Lower leg skin (tissue), 4 donors: ENCODE measurements around the gene TIMP4. TPM values are rescaled to one million over a fixed set of nuclear protein-coding genes. Genes with fewer than 3 reads are reported as not detected.

Experiments
- DNase-seq, 2 donors: peaks; one replicate each; pipeline ENCODE4 v3.0.0-alpha.2; 2019; ENCODE audit warnings: low spot score in 2 of 2
- H3K4me3 ChIP-seq: fragments of 200-600 bp; sonication (generic); 2 replicates; pipeline ENCODE4 v1.5.1; 2017; ENCODE audit warnings: mild to moderate bottlenecking, low read depth; ENCODE audit not compliant: poor library complexity, severe bottlenecking
- CTCF ChIP-seq, 3 donors: fragments of 450-650 bp; IDR thresholded peaks; one replicate each; pipeline ENCODE4 v1.5.1; 2016; ENCODE audit warnings: antibody characterized with exemption in 3 of 3, mild to moderate bottlenecking in 3 of 3, moderate library complexity in 2 of 3
- POLR2A ChIP-seq, 2 donors: fragments of 450-650 bp; IDR thresholded peaks; one replicate each; pipeline ENCODE4 v1.6.1; 2016 to 2017; ENCODE audit warnings: antibody characterized with exemption in 2 of 2, mild to moderate bottlenecking in 1 of 2, moderate library complexity in 1 of 2
- WGBS, 2 donors: methylation state at CpG; one replicate each; pipeline ENCODE4 v1.1.5; 2018; 5-methylcytosine and 5-hydroxymethylcytosine counted together
- intact Hi-C: fragments of 100-400 bp; cut with DNase I; formaldehyde crosslinking; loops from one replicate; pipeline ENCODE4 v1.15.0; 2023; ENCODE audit warnings: low total_unique reads
- total RNA-seq, 4 donors: library from RNA; depleted of rRNA; stranded (reverse); fragments of >200 nt; gene quantifications; one replicate each; pipeline ENCODE4 v1.1.0, GENCODE V29; 2016

TIMP4 gene
- total RNA-seq, 4 donors from 2014 or later = 5.2 to 16.5 (median 14.4) TPM

- H3K4me3 ChIP-seq = no peak overlapping the region
- 85 to 90% methylated on average over 3 of the region's 3 CpGs for WGBS, 2 donors
- TF ChIP-seq POLR2A (IDR thresholded peaks at IDR 0.05) (no peak), CTCF (IDR thresholded peaks at IDR 0.05) (no peak)
- intact Hi-C loops = no loop called here
- DNase-seq = no peak
These were observed 38.0 kb upstream of the TIMP4 start for GRCh38 chr3:12196684-12197083.

- H3K4me3 ChIP-seq = no peak overlapping the region
- intact Hi-C loops = no loop called here
- TF ChIP-seq POLR2A (IDR thresholded peaks at IDR 0.05) (no peak), CTCF (IDR thresholded peaks at IDR 0.05) (no peak)
- 96 to 98% methylated on average over 4 of the region's 4 CpGs for WGBS, 2 donors
- DNase-seq = no peak
These were observed 36.5 kb upstream of the TIMP4 start for GRCh38 chr3:12195231-12195630.

- no peak for TF ChIP-seq POLR2A (IDR thresholded peaks at IDR 0.05)
- H3K4me3 ChIP-seq = no peak overlapping the region
- intact Hi-C loops = no loop called here
- DNase-seq = peak in 1 of 2 donors; percentile 81
- WGBS, 2 donors = 60 to 76% methylated on average over 3 of the region's 3 CpGs
These were observed 36.0 kb upstream of the TIMP4 start for GRCh38 chr3:12194669-12195161.

GRCh38 chr3:12194209-12194608 lies 35.5 kb upstream of the TIMP4 start:
- no peak overlapping the region for H3K4me3 ChIP-seq
- intact Hi-C loops = no loop called here
- no peak for TF ChIP-seq CTCF (IDR thresholded peaks at IDR 0.05)
- TF ChIP-seq POLR2A (IDR thresholded peaks at IDR 0.05) = no peak
- WGBS, 2 donors = 28 to 31% methylated on average over 3 of the region's 3 CpGs
- no peak for DNase-seq

GRCh38 chr3:12193485-12194165 lies 34.9 kb upstream of the TIMP4 start:
- H3K4me3 ChIP-seq = no peak overlapping the region
- WGBS, 2 donors = 92 to 94% methylated on average over 1 of the region's 1 CpG
- intact Hi-C loops = no loop called here
- peak; percentile 63 to 81 for DNase-seq
- TF ChIP-seq CTCF (IDR thresholded peaks at IDR 0.05) (no peak), POLR2A (IDR thresholded peaks at IDR 0.05) (no peak)

- H3K4me3 ChIP-seq = no peak overlapping the region
- peak in 1 of 2 donors; percentile 9 for DNase-seq
- intact Hi-C loops = no loop called here
- TF ChIP-seq CTCF (IDR thresholded peaks at IDR 0.05) (no peak), POLR2A (IDR thresholded peaks at IDR 0.05) (no peak)
- 88 to 95% methylated on average over 3 of the region's 3 CpGs for WGBS, 2 donors
These were observed 34.2 kb upstream of the TIMP4 start for GRCh38 chr3:12192655-12193484.
